Inflammatory macrophage treated with lipopolysaccharide for 1 hour (primary cell): Measurements from ENCODE around the gene PPME1.

Source experiments
- DNase-seq, 2 donors: peaks; one replicate each; pipeline ENCODE4 v3.0.0-alpha.2; 2020 to 2022

Gene PPME1

GRCh38 chr11:74162681-74163467, 8.2 kb upstream of the PPME1 start:
- no peak for DNase-seq

DNA sequence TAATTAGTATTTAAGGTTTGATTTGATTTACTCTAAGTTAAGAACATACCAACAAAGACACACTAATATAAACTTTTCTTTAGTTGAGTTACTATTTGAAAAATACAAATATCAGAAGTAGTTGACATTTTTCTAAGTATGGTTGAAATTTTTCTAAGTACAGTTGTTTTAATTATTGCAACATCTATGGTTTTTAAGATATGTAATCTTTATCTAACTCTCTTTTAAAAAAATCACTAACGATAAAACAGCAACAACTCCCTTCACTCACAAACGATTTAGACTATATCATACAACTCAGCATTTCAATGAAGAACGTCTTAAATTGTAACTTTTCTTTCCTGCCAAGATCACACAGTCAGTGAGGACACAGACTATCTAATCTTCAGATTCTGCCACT, 2.3 kb upstream of the PPME1 start:
- DNase-seq: no peak

DNA sequence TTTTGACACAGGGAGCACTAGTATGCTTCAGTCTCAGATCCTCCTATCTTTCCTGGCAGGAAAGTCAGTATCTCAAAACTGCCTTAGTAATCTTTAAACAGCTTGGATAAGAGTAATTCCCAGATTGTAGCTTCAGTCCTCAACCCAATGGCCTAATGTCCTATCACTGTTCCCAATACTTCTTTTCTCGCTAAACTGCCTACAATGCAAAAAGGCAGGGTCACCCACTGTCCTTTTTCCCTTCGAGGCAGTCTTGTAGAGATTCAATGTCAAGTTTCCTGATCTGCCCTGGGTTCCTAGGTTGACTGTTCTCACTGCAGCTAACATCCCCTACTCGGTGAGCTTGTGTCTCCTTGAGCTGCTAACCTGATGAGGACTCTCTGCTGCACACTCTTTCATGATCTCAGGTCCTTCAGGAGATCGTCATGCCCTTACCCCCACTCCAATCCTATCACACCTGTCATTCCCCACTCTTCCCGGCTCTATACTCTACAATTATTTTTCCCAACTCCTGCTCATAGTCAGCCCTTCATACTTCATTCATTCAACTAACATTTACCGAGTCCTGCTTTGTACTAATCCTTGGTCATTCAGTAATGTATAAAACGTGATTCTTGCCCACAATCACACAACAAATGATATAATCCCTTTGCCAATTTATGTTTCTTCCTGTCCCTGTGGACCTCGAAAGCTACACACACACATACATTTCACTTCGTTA, 1.2 kb upstream of the PPME1 start:
- DNase-seq: no peak

DNA sequence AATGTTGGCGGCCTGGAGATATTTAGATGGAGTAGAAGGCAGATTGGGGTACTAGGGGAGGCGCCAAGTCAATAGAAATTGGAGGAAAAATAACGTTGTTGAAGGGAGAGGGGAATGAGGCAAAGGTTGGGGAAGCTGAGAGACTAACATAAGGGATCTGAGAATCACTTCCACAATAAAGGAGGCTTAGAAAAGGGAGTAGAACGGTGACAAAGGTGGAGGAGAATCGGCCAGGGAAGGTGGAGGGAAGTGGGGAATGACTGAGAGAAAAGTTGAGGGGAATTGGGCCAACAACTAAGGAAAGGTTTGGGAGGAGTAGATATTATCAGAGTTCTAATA, 510 bp downstream of the PPME1 start:
- peak in 1 of 2 donors; percentile 17 for DNase-seq

DNA sequence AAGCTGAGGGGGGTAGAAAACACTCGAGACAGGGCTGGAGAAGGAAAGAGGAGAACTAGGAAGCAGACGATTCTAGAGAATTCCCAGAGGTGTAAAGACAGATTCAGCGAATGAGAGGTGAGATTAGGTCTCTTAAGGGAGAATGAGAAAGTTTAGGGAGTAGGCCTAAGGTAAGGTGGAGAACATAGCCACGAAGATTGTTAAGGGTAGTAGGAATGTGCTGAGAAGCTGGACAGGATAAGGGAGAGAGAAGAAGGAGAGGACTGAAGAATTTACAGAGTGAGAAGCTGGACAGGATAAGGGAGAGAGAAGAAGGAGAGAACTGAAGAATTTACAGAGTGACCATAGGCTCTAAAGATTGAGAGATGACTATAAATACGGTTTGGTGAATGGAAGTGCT, 908 bp downstream of the PPME1 start:
- no peak for DNase-seq

- DNase-seq: no peak
These were observed 4.8 kb downstream of the PPME1 start for GRCh38 chr11:74175920-74176319.

- DNase-seq: no peak
These were observed 8.4 kb downstream of the PPME1 start for GRCh38 chr11:74179234-74180052.

- peak in 1 of 2 donors; percentile 17 for DNase-seq
These were observed 11.5 kb downstream of the PPME1 start for GRCh38 chr11:74182635-74183034.

DNA sequence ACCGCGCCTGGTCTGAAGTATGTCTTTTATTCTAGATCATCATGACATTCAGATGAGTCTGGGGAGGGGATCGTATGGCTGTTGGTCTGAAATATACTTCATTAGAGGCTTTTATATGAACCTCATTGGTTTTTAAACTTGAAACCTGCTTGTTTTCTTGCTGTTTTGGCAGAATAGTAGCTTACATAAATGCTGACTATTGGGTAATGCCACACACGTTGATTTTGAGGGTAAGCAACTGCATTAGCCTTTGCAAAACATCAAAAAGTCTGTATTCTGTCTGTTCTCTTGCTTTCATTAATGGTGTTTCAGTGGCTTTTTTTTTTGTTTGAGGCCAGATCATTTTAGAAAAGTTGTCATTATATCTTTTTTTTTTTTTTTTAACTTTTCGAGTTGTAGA, 14.2 kb downstream of the PPME1 start:
- no peak for DNase-seq

DNA sequence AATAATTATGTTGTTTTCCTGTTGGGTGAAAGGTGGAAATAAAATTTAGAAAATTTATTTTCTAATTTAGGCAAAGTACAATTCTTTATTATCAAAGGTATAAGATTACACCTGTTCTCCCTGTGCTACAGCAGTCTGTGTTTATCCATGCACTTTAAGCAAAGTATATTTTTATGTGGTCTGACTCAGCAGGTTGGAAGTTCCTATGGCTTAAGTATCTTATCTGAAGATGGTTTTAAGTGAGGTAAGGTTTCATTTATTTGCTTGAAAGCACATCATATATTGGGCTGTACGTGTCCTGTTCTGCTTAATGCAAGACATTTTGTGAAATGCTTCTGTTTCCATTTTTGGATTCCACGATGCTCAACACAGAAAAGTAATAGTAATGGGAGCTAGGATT, 14.6 kb downstream of the PPME1 start:
- no peak for DNase-seq

DNA sequence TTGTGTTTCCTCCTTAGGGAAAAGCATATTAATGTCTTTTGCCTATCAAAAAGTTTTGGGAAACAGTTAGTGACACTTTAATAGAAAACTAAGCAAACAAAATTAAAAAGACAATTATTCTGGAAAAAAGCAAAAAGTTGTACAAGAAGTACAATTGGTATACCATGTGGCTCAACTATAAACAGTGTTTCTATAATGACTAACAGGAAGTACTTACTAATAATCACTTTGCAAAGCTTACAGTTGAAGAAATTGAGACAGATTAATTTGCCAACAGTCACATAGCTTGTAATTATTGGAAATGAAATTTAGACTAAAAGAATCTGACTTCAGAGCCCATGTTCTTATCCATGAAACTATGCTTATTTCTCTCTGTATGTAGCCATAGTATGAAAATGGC, 24.7 kb downstream of the PPME1 start:
- peak; percentile 15 to 33 for DNase-seq

GRCh38 chr11:74196781-74197486, 25.8 kb downstream of the PPME1 start:
- no peak for DNase-seq

- DNase-seq: no peak
These were observed 32.9 kb downstream of the PPME1 start for GRCh38 chr11:74203966-74204365.

DNA sequence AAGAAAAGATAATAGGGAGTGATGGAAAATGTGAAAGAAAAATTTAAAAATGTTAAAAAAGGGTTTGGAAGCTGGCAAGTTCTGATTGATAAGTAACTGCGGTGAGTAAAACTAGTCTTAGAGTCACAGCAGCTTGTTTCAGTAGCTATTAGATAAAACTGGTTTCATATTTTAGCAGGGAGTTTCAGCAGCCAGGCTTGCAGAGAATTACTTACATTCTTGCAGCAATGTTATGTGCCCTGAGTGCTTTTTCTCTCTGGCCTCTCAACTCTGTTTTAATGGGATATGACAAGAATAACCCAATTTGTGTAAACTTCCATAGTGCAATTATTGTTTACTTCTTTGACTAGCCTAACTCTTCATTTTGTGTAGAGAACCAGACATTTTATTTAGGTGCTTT, 33.6 kb downstream of the PPME1 start:
- DNase-seq: no peak

DNA sequence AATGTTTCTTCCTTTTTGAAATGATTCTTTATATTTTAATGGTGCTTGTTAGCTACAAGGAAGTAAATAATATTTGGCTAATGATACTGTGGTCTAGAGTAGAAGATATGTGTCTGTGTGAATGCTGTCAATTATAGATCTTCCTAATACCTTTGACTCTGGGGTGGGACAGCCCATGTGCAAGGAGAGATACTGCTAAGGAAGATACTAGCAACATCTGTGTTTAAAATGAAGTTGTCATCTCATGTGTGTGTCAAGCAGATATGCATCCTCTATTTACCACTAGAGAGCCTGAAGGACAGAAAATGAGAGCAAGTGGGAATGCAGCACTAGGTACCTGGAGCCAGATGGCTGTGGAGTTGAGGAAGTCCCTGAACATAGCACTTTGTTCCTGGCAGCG, 34.1 kb downstream of the PPME1 start:
- DNase-seq: no peak

GRCh38 chr11:74206746-74207145, 35.7 kb downstream of the PPME1 start:
- no peak for DNase-seq

- no peak for DNase-seq
These were observed 37.4 kb downstream of the PPME1 start for GRCh38 chr11:74208507-74208906.

DNA sequence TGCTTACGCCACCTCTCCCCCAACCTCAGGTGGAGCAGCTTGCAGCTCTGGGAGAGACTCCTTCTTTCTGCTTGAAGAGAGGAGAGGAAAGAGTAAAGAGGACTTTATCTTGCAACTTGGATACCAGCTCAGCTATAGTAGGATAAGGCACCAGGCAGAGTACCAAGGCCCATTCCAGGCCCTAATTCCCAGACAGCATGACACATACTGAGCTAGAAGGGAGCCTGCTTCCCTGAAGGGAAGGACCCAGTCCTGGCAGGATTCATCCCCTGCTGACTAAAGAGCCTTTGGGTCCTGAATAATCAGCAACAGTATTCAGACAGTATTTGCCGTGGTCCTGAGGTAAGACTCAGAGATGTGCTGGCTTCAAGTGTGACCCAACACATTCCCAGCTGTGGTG, 41.4 kb downstream of the PPME1 start:
- DNase-seq: no peak

GRCh38 chr11:74220376-74220775, 49.3 kb downstream of the PPME1 start:
- no peak for DNase-seq

DNA sequence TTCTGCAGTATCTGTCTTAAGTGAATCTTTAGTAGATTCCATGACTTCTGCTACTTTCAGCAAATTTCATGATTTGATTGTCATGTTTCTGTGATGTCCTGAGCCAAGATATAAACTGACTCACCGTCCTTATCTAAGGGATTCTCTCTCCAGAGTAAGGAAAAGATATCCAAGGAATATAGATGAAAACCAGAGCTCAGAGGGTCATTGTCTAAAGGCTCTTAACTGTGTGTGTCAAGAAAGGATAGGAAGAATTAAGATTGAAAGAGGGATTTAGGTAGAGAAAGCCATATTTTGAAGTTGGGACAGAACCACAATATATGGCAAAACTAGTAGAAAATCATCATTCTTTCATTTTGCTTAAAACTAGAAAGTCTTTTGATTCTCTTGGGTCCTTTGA, 50.7 kb downstream of the PPME1 start:
- no peak for DNase-seq

DNA sequence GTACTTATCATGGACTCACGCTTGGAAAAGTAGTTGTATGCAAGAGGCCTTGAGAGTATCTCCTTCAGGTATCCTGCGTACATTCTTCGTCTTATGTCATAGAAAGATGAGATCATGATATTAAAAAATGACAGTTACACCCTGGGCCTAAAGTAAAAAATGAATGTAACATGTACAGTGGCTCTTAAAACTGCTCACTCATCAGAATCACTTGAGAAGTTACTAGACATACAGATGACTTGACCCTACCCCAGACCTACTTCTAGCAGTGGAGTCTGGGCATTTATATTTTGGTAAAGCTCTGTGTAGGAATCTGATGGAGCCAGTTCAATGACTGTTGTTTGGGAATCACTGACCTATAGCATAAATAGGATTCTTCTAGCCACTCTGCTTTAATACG, 54.5 kb downstream of the PPME1 start:
- DNase-seq: no peak

GRCh38 chr11:74226907-74227306, 55.8 kb downstream of the PPME1 start:
- no peak for DNase-seq

DNA sequence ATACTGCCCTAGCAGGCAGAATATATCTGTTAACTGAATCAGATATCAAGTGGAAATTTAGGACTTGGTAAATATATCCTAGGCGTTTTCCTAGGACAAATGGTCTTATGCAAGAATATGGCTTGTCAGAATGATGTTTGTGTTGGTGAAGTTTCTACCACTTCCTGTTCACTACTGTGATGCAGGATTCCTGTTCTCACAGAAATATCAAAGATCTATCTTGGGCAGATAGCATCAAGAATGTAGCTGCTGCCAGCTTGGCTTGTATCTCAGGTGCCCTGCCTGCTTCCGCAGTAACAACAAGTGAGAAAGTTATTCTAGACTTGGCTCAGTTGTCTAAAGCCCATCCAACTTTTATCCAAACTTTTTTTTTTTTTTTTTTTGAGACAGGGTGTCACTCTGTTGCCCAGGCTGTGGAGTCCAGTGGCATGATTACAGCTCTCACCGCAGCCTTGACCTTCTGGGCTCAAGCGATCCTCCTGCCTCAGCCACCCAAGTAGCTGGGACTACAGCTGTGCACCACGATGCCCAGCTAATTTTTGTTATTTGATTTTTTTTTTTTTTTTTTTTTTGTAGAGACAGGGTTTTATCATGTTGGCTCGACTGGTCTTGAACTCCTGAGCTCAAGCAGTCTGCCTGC, 61.3 kb downstream of the PPME1 start:
- no peak for DNase-seq
